Measurements from ENCODE around the gene MTF1.

GRCh38 chr1:37851782-37852210 is 7.6 kb downstream of the MTF1 start:
- TF ChIP-seq CTCF (IDR thresholded peaks at IDR 0.05) (no peak), EZH2 (IDR thresholded peaks at IDR 0.05) (no peak), EZH2phosphoT487 (IDR thresholded peaks at IDR 0.05) (no peak)

Measured in neural progenitor cell (in vitro differentiated cells).